Caco-2 (cell line): Measurements from ENCODE around the gene CEACAM7. TPM values are rescaled to one million over a fixed set of nuclear protein-coding genes. Genes with fewer than 3 reads are reported as not detected.

Source experiments
- BruUV-seq: library from RNA; stranded (reverse); fragments of 400-500 nt; replicated peaks from 2 replicates; lab custom pipeline; 2021; lab: Mats Ljungman, UMichigan
- CTCF ChIA-PET: fragments of 300-600 bp; sonication (Branson Sonifier 250); formaldehyde crosslinking; loops from one replicate; lab custom pipeline; 2022; ENCODE audit warnings: antibody characterized with exemption; lab: Charles Lee
- POLR2A ChIA-PET: fragments of 300-600 bp; sonication (Branson Sonifier 250); formaldehyde crosslinking; loops from one replicate; lab custom pipeline; 2022; ENCODE audit warnings: antibody characterized with exemption; lab: Charles Lee
- DNase-seq, 2 experiments: peaks; one replicate each; pipeline versions ENCODE4 v3.0.0 to v3.0.0-alpha.2; 2020 to 2022
- H3K27me3 ChIP-seq: replicated peaks from 2 replicates; pipeline ENCODE4 v1.6.0; 2011; ENCODE audit warnings: low read length; ENCODE audit not compliant: control insufficient read depth, insufficient read depth
- H3K36me3 ChIP-seq: 2 replicates; pipeline ENCODE4 v1.5.1; 2011; ENCODE audit warnings: low read length; ENCODE audit not compliant: control insufficient read depth, insufficient read depth
- H3K4me1 ChIP-seq: fragments of 250-450 bp; sonication (Bioruptor Pico); 2 replicates; pipeline ENCODE4 v1.5.1; 2020; ENCODE audit warnings: mild to moderate bottlenecking
- H3K4me3 ChIP-seq: 2 replicates; pipeline ENCODE4 v1.5.1; 2011; ENCODE audit warnings: low read depth, mild to moderate bottlenecking, control low read depth, low read length
- H3K9me3 ChIP-seq: fragments of 250-450 bp; sonication (Bioruptor Pico); 2 replicates; pipeline ENCODE4 v1.5.1; 2020; ENCODE audit warnings: mild to moderate bottlenecking, moderate library complexity
- H3K27ac Mint-ChIP-seq: one replicate; pipeline ENCODE4 v1.8.0; 2022; ENCODE audit warnings: mixed read lengths; ENCODE audit not compliant: unreplicated experiment
- H3K27me3 Mint-ChIP-seq: one replicate; pipeline ENCODE4 v1.8.0; 2022; ENCODE audit warnings: mixed read lengths; ENCODE audit not compliant: insufficient read depth, unreplicated experiment
- H3K36me3 Mint-ChIP-seq: one replicate; pipeline ENCODE4 v1.8.0; 2022; ENCODE audit warnings: mild to moderate bottlenecking, mixed read lengths; ENCODE audit not compliant: insufficient read depth, unreplicated experiment
- H3K4me1 Mint-ChIP-seq: one replicate; pipeline ENCODE4 v1.8.0; 2022; ENCODE audit warnings: low read depth, mixed read lengths; ENCODE audit not compliant: unreplicated experiment
- H3K4me3 Mint-ChIP-seq: one replicate; pipeline ENCODE4 v1.8.0; 2022; ENCODE audit warnings: mild to moderate bottlenecking, moderate library complexity, mixed read lengths; ENCODE audit not compliant: unreplicated experiment
- H3K9me3 Mint-ChIP-seq: one replicate; pipeline ENCODE4 v1.8.0; 2022; ENCODE audit warnings: mixed read lengths; ENCODE audit not compliant: unreplicated experiment
- CTCF ChIP-seq, 2 experiments: fragments of 200-600 bp in 1 of 2; IDR thresholded peaks; 1 replicate in 1 of 2; 2 replicates in 1 of 2; pipeline versions ENCODE4 v1.5.1 to v1.8.0; 2011 to 2022; ENCODE audit warnings: antibody characterized with exemption in 1 of 2, control low read depth in 1 of 2, inconsistent platforms in 1 of 2, low read depth in 1 of 2, low read length in 1 of 2, mild to moderate bottlenecking in 1 of 2, moderate library complexity in 1 of 2; ENCODE audit not compliant: insufficient read depth in 1 of 2, severe bottlenecking in 1 of 2, unreplicated experiment in 1 of 2
- intact Hi-C: fragments of 100-400 bp; cut with micrococcal nuclease; formaldehyde crosslinking; loops from one replicate; pipeline ENCODE4 v1.10.0; 2022; ENCODE audit not compliant: unreplicated experiment
- total RNA-seq: library from RNA; stranded (reverse); gene quantifications from 2 replicates; pipeline ENCODE4 v1.2.3, GENCODE V29; 2022

Gene CEACAM7
- total RNA-seq, 1 experiment from 2014 or later: not detected

DNA sequence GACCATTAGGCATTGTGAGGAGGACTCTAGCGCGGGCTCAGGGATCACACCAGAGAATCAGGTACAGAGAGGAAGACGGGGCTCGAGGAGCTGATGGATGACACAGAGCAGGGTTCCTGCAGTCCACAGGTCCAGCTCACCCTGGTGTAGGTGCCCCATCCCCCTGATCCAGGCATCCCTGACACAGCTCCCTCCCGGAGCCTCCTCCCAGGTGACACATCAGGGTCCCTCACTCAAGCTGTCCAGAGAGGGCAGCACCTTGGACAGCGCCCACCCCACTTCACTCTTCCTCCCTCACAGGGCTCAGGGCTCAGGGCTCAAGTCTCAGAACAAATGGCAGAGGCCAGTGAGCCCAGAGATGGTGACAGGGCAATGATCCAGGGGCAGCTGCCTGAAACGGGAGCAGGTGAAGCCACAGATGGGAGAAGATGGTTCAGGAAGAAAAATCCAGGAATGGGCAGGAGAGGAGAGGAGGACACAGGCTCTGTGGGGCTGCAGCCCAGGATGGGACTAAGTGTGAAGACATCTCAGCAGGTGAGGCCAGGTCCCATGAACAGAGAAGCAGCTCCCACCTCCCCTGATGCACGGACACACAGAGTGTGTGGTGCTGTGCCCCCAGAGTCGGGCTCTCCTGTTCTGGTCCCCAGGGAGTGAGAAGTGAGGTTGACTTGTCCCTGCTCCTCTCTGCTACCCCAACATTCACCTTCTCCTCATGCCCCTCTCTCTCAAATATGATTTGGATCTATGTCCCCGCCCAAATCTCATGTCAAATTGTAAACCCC lies 17.5 kb upstream of the CEACAM7 start:
- CTCF ChIA-PET: interaction anchor here (1.4 kb wide), 1 partner anchor 41 kb away, joined by 10 read pairs; no protein-coding TSS in a partner anchor
- no peak for TF ChIP-seq CTCF (IDR thresholded peaks at IDR 0.05; ENCODE audit: insufficient read depth in 1 of 2, low read depth in 1 of 2, low read length in 1 of 2, severe bottlenecking in 1 of 2, unreplicated experiment in 1 of 2)
- POLR2A ChIA-PET: no interaction called here
- peak overlapping the region; percentile 20 for H3K4me3 Mint-ChIP-seq
- intact Hi-C loops: loop anchor here (1.0 to 5.0 kb wide), 3 partner anchors 41 to 80 kb away; no protein-coding TSS in a partner anchor
- H3K36me3 Mint-ChIP-seq: peaks cover 5% of the 10 kb centered on the region
- H3K9me3 Mint-ChIP-seq: no peaks in the 10 kb centered on the region
- no peak overlapping the region for H3K4me3 ChIP-seq
- no peaks in the 10 kb centered on the region; the same call in 1 of the 2 replicates for H3K4me1 ChIP-seq
- H3K27me3 Mint-ChIP-seq: peaks cover 5% of the 10 kb centered on the region
- no peak overlapping the region for H3K27ac Mint-ChIP-seq
- H3K4me1 Mint-ChIP-seq: peaks cover 13% of the 10 kb centered on the region
- no peaks in the 10 kb centered on the region for H3K27me3 ChIP-seq
- H3K36me3 ChIP-seq: no peaks in the 10 kb centered on the region
- no peaks in the 10 kb centered on the region for H3K9me3 ChIP-seq
- BruUV-seq: no TSS peak
- DNase-seq: peak; percentile 58 to 78

GRCh38 chr19:41703602-41704293 lies 15.7 kb upstream of the CEACAM7 start:
- no peaks in the 10 kb centered on the region for H3K9me3 ChIP-seq
- no peak overlapping the region for H3K4me3 ChIP-seq
- Mint-ChIP-seq H3K9me3 (no peaks in the 10 kb centered on the region), H3K36me3 (peaks cover 5% of the 10 kb centered on the region), H3K27me3 (peaks cover 5% of the 10 kb centered on the region), H3K4me1 (peaks cover 20% of the 10 kb centered on the region), H3K4me3 (no peak overlapping the region), H3K27ac (no peak overlapping the region)
- peaks cover 10% of the 10 kb centered on the region; the same call in 1 of the 2 replicates for H3K4me1 ChIP-seq
- DNase-seq: no peak
- no peak for TF ChIP-seq CTCF (IDR thresholded peaks at IDR 0.05; ENCODE audit: insufficient read depth in 1 of 2, low read depth in 1 of 2, low read length in 1 of 2, severe bottlenecking in 1 of 2, unreplicated experiment in 1 of 2)
- CTCF ChIA-PET: no interaction called here
- intact Hi-C loops: no loop called here
- POLR2A ChIA-PET: no interaction called here
- H3K36me3 ChIP-seq: no peaks in the 10 kb centered on the region
- no peaks in the 10 kb centered on the region for H3K27me3 ChIP-seq
- no TSS peak for BruUV-seq

GRCh38 chr19:41702171-41702651 lies 14.1 kb upstream of the CEACAM7 start:
- peaks cover 26% of the 10 kb centered on the region for H3K4me1 Mint-ChIP-seq
- ChIA-PET POLR2A (no interaction called here), CTCF (interaction anchor here (1.5 kb wide), 1 partner anchor 60 kb away, joined by 4 read pairs; no protein-coding TSS in a partner anchor)
- no peak overlapping the region for H3K27ac Mint-ChIP-seq
- H3K36me3 Mint-ChIP-seq: peaks cover 5% of the 10 kb centered on the region
- H3K27me3 Mint-ChIP-seq: peaks cover 5% of the 10 kb centered on the region
- no peak for TF ChIP-seq CTCF (IDR thresholded peaks at IDR 0.05; ENCODE audit: insufficient read depth in 1 of 2, low read depth in 1 of 2, low read length in 1 of 2, severe bottlenecking in 1 of 2, unreplicated experiment in 1 of 2)
- H3K4me3 Mint-ChIP-seq: no peak overlapping the region
- no TSS peak for BruUV-seq
- intact Hi-C loops: no loop called here
- DNase-seq: no peak
- no peaks in the 10 kb centered on the region for H3K9me3 Mint-ChIP-seq
- Histone ChIP-seq H3K4me1 (peaks cover 10% of the 10 kb centered on the region), H3K4me3 (no peak overlapping the region), H3K36me3 (no peaks in the 10 kb centered on the region), H3K9me3 (no peaks in the 10 kb centered on the region), H3K27me3 (no peaks in the 10 kb centered on the region)
